H9 (cell line): Measurements from ENCODE around the gene PHTF1. TPM values are rescaled to one million over a fixed set of nuclear protein-coding genes. Genes with fewer than 3 reads are reported as not detected.

Experiments
- DNase-seq: peaks from one replicate; pipeline ENCODE4 v3.0.0-alpha.2; 2017
- H2AFZ ChIP-seq: one replicate; pipeline ENCODE4 v1.6.1; 2013; ENCODE audit warnings: mild to moderate bottlenecking, low read length, control low read depth, moderate library complexity
- H2AK5ac ChIP-seq: 2 replicates; pipeline ENCODE4 v1.6.1; 2013; ENCODE audit warnings: low read length, control low read depth, mixed read lengths; ENCODE audit not compliant: insufficient read length
- H2BK120ac ChIP-seq: one replicate; pipeline ENCODE4 v1.6.1; 2013; ENCODE audit warnings: low read depth, mild to moderate bottlenecking, low read length, control low read depth, inconsistent platforms; ENCODE audit not compliant: poor library complexity, severe bottlenecking
- H2BK12ac ChIP-seq: 2 replicates; pipeline ENCODE4 v1.6.1; 2013; ENCODE audit warnings: low read length, control low read depth, mixed read lengths, low read depth; ENCODE audit not compliant: insufficient read length
- H2BK15ac ChIP-seq: 2 replicates; pipeline ENCODE4 v1.6.1; 2013; ENCODE audit warnings: low read depth, low read length, control low read depth
- H2BK20ac ChIP-seq: one replicate; pipeline ENCODE4 v1.6.1; 2013; ENCODE audit warnings: low read depth, mild to moderate bottlenecking, low read length, control low read depth, inconsistent platforms; ENCODE audit not compliant: poor library complexity, severe bottlenecking
- H2BK5ac ChIP-seq: 2 replicates; pipeline ENCODE4 v1.6.1; 2013; ENCODE audit warnings: low read length, control low read depth, mixed read lengths; ENCODE audit not compliant: insufficient read length
- H3K14ac ChIP-seq: 2 replicates; pipeline ENCODE4 v1.6.1; 2013; ENCODE audit warnings: low read length, control low read depth; ENCODE audit not compliant: insufficient read depth
- H3K18ac ChIP-seq: 2 replicates; pipeline ENCODE4 v1.6.1; 2013; ENCODE audit warnings: low read depth, mild to moderate bottlenecking, mixed read lengths, low read length, control low read depth; ENCODE audit not compliant: insufficient read length
- H3K23ac ChIP-seq: 2 replicates; pipeline ENCODE4 v1.6.1; 2013; ENCODE audit warnings: low read length, control low read depth, mixed read lengths, low read depth; ENCODE audit not compliant: insufficient read length
- H3K23me2 ChIP-seq: 2 replicates; pipeline ENCODE4 v1.6.1; 2013; ENCODE audit warnings: low read depth, mild to moderate bottlenecking, mixed read lengths, low read length, control low read depth; ENCODE audit not compliant: insufficient read length, poor library complexity, severe bottlenecking
- H3K27ac ChIP-seq: 2 replicates; pipeline ENCODE4 v1.5.1; 2013; ENCODE audit warnings: low read length, control low read depth, mixed read lengths, low read depth; ENCODE audit not compliant: insufficient read length
- H3K27me3 ChIP-seq: 2 replicates; pipeline ENCODE4 v1.6.1; 2013; ENCODE audit warnings: low read length, control low read depth, inconsistent platforms; ENCODE audit not compliant: insufficient read depth
- H3K4ac ChIP-seq: 2 replicates; pipeline ENCODE4 v1.6.1; 2013; ENCODE audit warnings: low read depth, mild to moderate bottlenecking, control low read depth, inconsistent platforms, low read length, moderate library complexity
- H3K4me1 ChIP-seq: 2 replicates; pipeline ENCODE4 v1.6.1; 2013; ENCODE audit warnings: low read length, control low read depth, inconsistent platforms; ENCODE audit not compliant: insufficient read depth
- H3K4me2 ChIP-seq: 2 replicates; pipeline ENCODE4 v1.6.1; 2013; ENCODE audit warnings: low read length, control low read depth, mixed read lengths; ENCODE audit not compliant: insufficient read length, insufficient read depth
- H3K56ac ChIP-seq: 2 replicates; pipeline ENCODE4 v1.6.1; 2013; ENCODE audit warnings: low read depth, mild to moderate bottlenecking, mixed read lengths, low read length, control low read depth; ENCODE audit not compliant: insufficient read length
- H3K79me1 ChIP-seq: 2 replicates; pipeline ENCODE4 v1.6.1; 2013; ENCODE audit warnings: low read depth, mild to moderate bottlenecking, moderate library complexity, low read length, control low read depth, inconsistent platforms; ENCODE audit not compliant: insufficient read depth, poor library complexity, severe bottlenecking
- H3K79me2 ChIP-seq: 2 replicates; pipeline ENCODE4 v1.6.1; 2013; ENCODE audit warnings: low read length, control low read depth, inconsistent platforms; ENCODE audit not compliant: insufficient read depth
- H3K9ac ChIP-seq: 2 replicates; pipeline ENCODE4 v1.6.1; 2013; ENCODE audit warnings: low read length, control low read depth, mixed read lengths; ENCODE audit not compliant: insufficient read length; ENCODE audit errors: extremely low read depth
- H3K9me3 ChIP-seq: one replicate; pipeline ENCODE4 v1.6.1; 2013; ENCODE audit warnings: low read depth, low read length, inconsistent platforms; ENCODE audit not compliant: control insufficient read depth
- H3T11ph ChIP-seq: one replicate; pipeline ENCODE4 v1.6.1; 2013; ENCODE audit warnings: mild to moderate bottlenecking, low read length, control low read depth, inconsistent platforms
- H4K20me1 ChIP-seq: one replicate; pipeline ENCODE4 v1.6.1; 2013; ENCODE audit not compliant: control insufficient read depth, insufficient read length, insufficient read depth
- H4K5ac ChIP-seq: 2 replicates; pipeline ENCODE4 v1.6.1; 2013; ENCODE audit warnings: low read depth, mild to moderate bottlenecking, mixed read lengths, low read length, control low read depth; ENCODE audit not compliant: insufficient read length
- H4K8ac ChIP-seq: replicated peaks from 2 replicates; pipeline ENCODE4 v1.6.1; 2013; ENCODE audit warnings: low read length, control low read depth, mixed read lengths, low read depth; ENCODE audit not compliant: insufficient read length
- H4K91ac ChIP-seq: 2 replicates; pipeline ENCODE4 v1.6.1; 2013; ENCODE audit warnings: low read depth, mild to moderate bottlenecking, moderate library complexity, mixed read lengths, low read length, control low read depth; ENCODE audit not compliant: insufficient read length
- H3K27ac Mint-ChIP-seq, 3 experiments: 2 replicates in 2 of 3; 3 replicates in 1 of 3; pipeline ENCODE4 v1.8.0; 2020 to 2021; ENCODE audit warnings: mixed read lengths in 3 of 3, mild to moderate bottlenecking in 1 of 3, moderate library complexity in 1 of 3
- H3K27me3 Mint-ChIP-seq: 2 replicates; pipeline ENCODE4 v1.8.0; 2021; ENCODE audit warnings: low read depth, mild to moderate bottlenecking, moderate library complexity, mixed read lengths
- H3K36me3 Mint-ChIP-seq, 3 experiments: 2 replicates in 2 of 3; 3 replicates in 1 of 3; pipeline ENCODE4 v1.8.0; 2020 to 2021; ENCODE audit warnings: low read depth in 3 of 3, mixed read lengths in 3 of 3; ENCODE audit not compliant: insufficient read depth in 1 of 3
- H3K4me1 Mint-ChIP-seq, 2 experiments: 2 replicates each; pipeline ENCODE4 v1.8.0; 2020; ENCODE audit warnings: mixed read lengths in 2 of 2
- H3K4me3 Mint-ChIP-seq, 2 experiments: 2 replicates in 1 of 2; 3 replicates in 1 of 2; pipeline ENCODE4 v1.8.0; 2020 to 2021; ENCODE audit warnings: mild to moderate bottlenecking in 2 of 2, mixed read lengths in 2 of 2, moderate library complexity in 1 of 2
- H3K9me3 Mint-ChIP-seq, 2 experiments: 2 replicates in 1 of 2; 3 replicates in 1 of 2; pipeline ENCODE4 v1.8.0; 2020; ENCODE audit warnings: mild to moderate bottlenecking in 2 of 2, mixed read lengths in 2 of 2, moderate library complexity in 1 of 2
- WGBS: extraction: QIAGEN DNeasy Blood & Tissue Kit; methylation state at CpG from one replicate; pipeline ENCODE4 v1.1.7; 2013; ENCODE audit warnings: missing lambda C conversion rate, low lambda C conversion rate, mixed read lengths; ENCODE audit not compliant: insufficient read length; ENCODE audit errors: extremely low coverage; 5-methylcytosine and 5-hydroxymethylcytosine counted together
- total RNA-seq: library from RNA; stranded (reverse); gene quantifications from 2 replicates; pipeline ENCODE4 v1.2.1, GENCODE V29; 2021
- TF ChIP-seq, protein P1 (sequence below): fragments of 200-600 bp; sonication (generic); conservative IDR thresholded peaks from 3 replicates; pipeline ENCODE4 v1.8.0; 2021; ENCODE audit warnings: antibody characterized with exemption, mild to moderate bottlenecking

PHTF1 gene
- total RNA-seq, 1 experiment from 2014 or later = 28.4 TPM

DNA sequence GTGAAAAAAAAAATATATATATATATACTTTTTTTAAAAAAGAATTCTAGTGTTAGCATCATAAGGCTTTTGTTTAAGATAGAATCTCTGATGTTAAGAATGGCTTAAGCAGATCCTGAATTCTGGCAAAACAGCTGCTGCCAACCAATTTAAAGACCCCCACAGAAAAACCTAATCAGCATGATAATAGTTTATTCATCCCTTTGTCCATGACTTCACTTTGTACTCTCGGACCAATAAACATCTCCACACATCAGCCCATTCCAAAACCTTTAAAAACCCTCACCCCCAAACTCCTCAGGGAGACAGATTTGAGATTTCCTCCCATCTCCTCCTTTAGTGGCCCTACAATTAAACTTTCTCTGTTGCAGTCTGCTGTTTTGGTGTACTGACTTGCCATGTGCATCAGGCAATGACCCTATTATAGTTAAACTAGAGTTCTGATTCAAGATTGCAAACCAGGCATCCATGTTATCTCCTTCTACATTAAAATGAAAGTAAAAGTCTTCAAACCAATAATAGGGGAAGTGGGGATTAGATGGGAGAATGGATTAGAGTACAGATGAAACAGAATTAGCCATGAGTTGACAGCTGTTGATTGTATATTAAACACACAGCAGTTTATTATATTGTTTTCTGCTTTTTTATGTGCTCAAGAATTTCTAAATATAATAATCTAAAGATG, 9.8 kb upstream of the PHTF1 start:
- H3K79me2 ChIP-seq = no peaks in the 10 kb centered on the region
- H3K56ac ChIP-seq = no peak overlapping the region
- H2AK5ac ChIP-seq = no peak overlapping the region
- no peak for DNase-seq
- H3K27me3 Mint-ChIP-seq = no peaks in the 10 kb centered on the region
- no peak overlapping the region for H4K91ac ChIP-seq
- H3K27me3 ChIP-seq = no peaks in the 10 kb centered on the region
- H4K8ac ChIP-seq = no peak overlapping the region
- no peak overlapping the region for H2BK20ac ChIP-seq
- H4K5ac ChIP-seq = no peak overlapping the region
- no peak overlapping the region for H3K14ac ChIP-seq
- no peak overlapping the region for H2BK12ac ChIP-seq
- no CpG with 5 or more reads among the region's 1 CpG for WGBS
- TF ChIP-seq, protein P1, sequence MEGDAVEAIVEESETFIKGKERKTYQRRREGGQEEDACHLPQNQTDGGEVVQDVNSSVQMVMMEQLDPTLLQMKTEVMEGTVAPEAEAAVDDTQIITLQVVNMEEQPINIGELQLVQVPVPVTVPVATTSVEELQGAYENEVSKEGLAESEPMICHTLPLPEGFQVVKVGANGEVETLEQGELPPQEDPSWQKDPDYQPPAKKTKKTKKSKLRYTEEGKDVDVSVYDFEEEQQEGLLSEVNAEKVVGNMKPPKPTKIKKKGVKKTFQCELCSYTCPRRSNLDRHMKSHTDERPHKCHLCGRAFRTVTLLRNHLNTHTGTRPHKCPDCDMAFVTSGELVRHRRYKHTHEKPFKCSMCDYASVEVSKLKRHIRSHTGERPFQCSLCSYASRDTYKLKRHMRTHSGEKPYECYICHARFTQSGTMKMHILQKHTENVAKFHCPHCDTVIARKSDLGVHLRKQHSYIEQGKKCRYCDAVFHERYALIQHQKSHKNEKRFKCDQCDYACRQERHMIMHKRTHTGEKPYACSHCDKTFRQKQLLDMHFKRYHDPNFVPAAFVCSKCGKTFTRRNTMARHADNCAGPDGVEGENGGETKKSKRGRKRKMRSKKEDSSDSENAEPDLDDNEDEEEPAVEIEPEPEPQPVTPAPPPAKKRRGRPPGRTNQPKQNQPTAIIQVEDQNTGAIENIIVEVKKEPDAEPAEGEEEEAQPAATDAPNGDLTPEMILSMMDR = no peak
- H4K20me1 ChIP-seq = no peaks in the 10 kb centered on the region
- H2BK120ac ChIP-seq = no peak overlapping the region
- no peak overlapping the region for H3K27ac ChIP-seq
- peaks cover 39 to 54% of the 10 kb centered on the region in 2 experiments for H3K4me1 Mint-ChIP-seq
- no peak overlapping the region for H2BK15ac ChIP-seq
- peak overlapping the region; percentile 29 to 66 (median 37); a peak in 6 of 7 replicates for H3K27ac Mint-ChIP-seq
- H3K36me3 Mint-ChIP-seq = peaks cover 15 to 31% (median 22%) of the 10 kb centered on the region in 3 experiments; a peak in 6 of 7 replicates
- H3K9me3 ChIP-seq = no peaks in the 10 kb centered on the region
- no peak overlapping the region for H3K9ac ChIP-seq
- no peak overlapping the region for H2BK5ac ChIP-seq
- H3K4me3 Mint-ChIP-seq = peak overlapping the region in 1 of 2 experiments; percentile 3; a peak in 3 of 5 replicates
- no peaks in the 10 kb centered on the region for H3K79me1 ChIP-seq
- H3K9me3 Mint-ChIP-seq = no peaks in the 10 kb centered on the region
- no peaks in the 10 kb centered on the region for H3K23me2 ChIP-seq
- H3K4ac ChIP-seq = no peak overlapping the region
- no peak overlapping the region for H3K18ac ChIP-seq
- H3K4me1 ChIP-seq = peaks cover 5% of the 10 kb centered on the region
- H3K23ac ChIP-seq = no peak overlapping the region
- H2AFZ ChIP-seq = no peak overlapping the region
- H3K4me2 ChIP-seq = no peak overlapping the region
- H3T11ph ChIP-seq = no peak overlapping the region
